HG02870 (cell line): ENCODE results near the gene R3HCC1L.
A peak's percentile ranks its signal among the peaks of the same experiment; 100 is the strongest.

ENCODE experiments used
- ATAC-seq: cut with Tn5 transposase; IDR thresholded peaks from one replicate; pipeline ENCODE4 v1.9.1; 2021; ENCODE audit warnings: mild to moderate bottlenecking, moderate library complexity; ENCODE audit not compliant: unreplicated experiment

Gene R3HCC1L

GRCh38 chr10:98134431-98135221 lies at the start of gene R3HCC1L:
R3HCC1L (plus strand) TSS chr10:98134657; CDS start chr10:98208115, 73,458 bp downstream.
- peak; percentile 86 for ATAC-seq

- no peak for ATAC-seq
These were observed 49.2 kb upstream of the R3HCC1L start for GRCh38 chr10:98085238-98085637.

- ATAC-seq, result no peak
These were observed 47.4 kb upstream of the R3HCC1L start for GRCh38 chr10:98086837-98087708.

GRCh38 chr10:98088186-98088971 lies 46.1 kb upstream of the R3HCC1L start:
- no peak for ATAC-seq

- no peak for ATAC-seq
These were observed 43.6 kb upstream of the R3HCC1L start for GRCh38 chr10:98090822-98091221.

GRCh38 chr10:98096316-98096715 lies 38.1 kb upstream of the R3HCC1L start:
- ATAC-seq, result no peak

GRCh38 chr10:98096731-98097130 lies 37.7 kb upstream of the R3HCC1L start:
- ATAC-seq, result no peak

- ATAC-seq, result no peak
These were observed 37.3 kb upstream of the R3HCC1L start for GRCh38 chr10:98097175-98097574.

- ATAC-seq, result no peak
These were observed 36.8 kb upstream of the R3HCC1L start for GRCh38 chr10:98097616-98098015.

- ATAC-seq, result no peak
These were observed 36.2 kb upstream of the R3HCC1L start for GRCh38 chr10:98098247-98098646.

GRCh38 chr10:98100476-98100875 lies 34.0 kb upstream of the R3HCC1L start:
- ATAC-seq, result no peak

- no peak for ATAC-seq
These were observed 33.1 kb upstream of the R3HCC1L start for GRCh38 chr10:98101366-98101765.

- ATAC-seq, result no peak
These were observed 30.3 kb upstream of the R3HCC1L start for GRCh38 chr10:98104125-98104524.

- ATAC-seq, result no peak
These were observed 27.9 kb upstream of the R3HCC1L start for GRCh38 chr10:98106531-98106930.

- ATAC-seq, result no peak
These were observed 26.6 kb upstream of the R3HCC1L start for GRCh38 chr10:98107644-98108430.

GRCh38 chr10:98110356-98110755 lies 24.1 kb upstream of the R3HCC1L start:
- no peak for ATAC-seq

GRCh38 chr10:98115031-98115787 lies 19.2 kb upstream of the R3HCC1L start:
- no peak for ATAC-seq

- no peak for ATAC-seq
These were observed 14.6 kb upstream of the R3HCC1L start for GRCh38 chr10:98119891-98120290.

GRCh38 chr10:98125940-98126631 lies 8.4 kb upstream of the R3HCC1L start:
- no peak for ATAC-seq
